ENCODE data around the gene GDPD2.

GDPD2 gene

DNA sequence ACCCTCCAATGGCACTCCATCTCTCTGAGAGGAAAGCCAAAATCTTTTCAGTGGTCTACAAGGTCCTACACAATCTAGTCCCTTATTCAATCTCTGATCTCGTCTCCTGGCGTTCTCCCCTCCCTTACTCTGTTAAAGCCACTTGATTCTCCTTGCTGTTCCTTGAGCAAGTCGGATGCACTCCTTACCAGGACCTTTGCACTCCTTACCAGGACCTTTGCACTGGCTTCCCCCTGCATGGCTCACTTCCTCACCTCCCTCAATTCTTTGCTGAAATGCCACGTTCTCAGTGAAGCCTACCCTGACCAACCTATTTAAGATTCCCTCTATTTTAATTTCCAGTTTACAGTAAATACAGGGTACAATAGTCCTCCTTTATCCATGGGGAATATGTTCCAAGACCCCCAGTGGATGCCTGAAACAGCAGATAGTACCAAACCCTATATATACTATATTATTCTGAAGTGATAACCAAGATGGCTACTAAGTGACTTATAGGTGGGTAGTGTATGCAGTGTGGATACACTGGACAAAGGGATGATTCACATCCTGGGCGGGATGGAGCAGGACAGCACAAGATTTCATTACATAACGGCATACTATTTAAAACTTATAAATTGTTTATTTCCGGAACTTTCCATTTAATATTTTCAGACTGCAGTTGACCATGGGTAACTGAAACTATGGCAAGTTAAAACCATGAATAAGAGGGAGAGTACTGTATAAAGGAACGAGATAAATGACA is 15.0 kb downstream of the GDPD2 start:
- ChIA-PET POLR2A (no interaction called here), CTCF (no interaction called here)
- Histone ChIP-seq H3K9me3 (ENCODE audit: control insufficient read depth, insufficient read depth, low read depth, low read length) (no peaks in the 10 kb centered on the region), H3K27ac (ENCODE audit: extremely low read depth, low read depth, low read length) (no peak overlapping the region), H3K4me3 (ENCODE audit: low read depth, low read length) (no peak overlapping the region), H3K4me1 (ENCODE audit: control insufficient read depth, insufficient read depth, low read length) (peaks cover 2% of the 10 kb centered on the region; the same call in 1 of the 2 replicates), H3K36me3 (ENCODE audit: control insufficient read depth in 2 of 2, insufficient read depth in 1 of 2, low read length in 2 of 2) (no peaks in the 10 kb centered on the region)
- TF ChIP-seq ZNF239 (tag by site-specific recombination; IDR thresholded peaks at IDR 0.05) (peak; percentile 83), ZNF571 (tag by site-specific recombination; IDR thresholded peaks at IDR 0.05) (no peak), ZNF23 (tag by site-specific recombination; IDR thresholded peaks at IDR 0.05; ENCODE audit: borderline replicate concordance) (no peak)

DNA sequence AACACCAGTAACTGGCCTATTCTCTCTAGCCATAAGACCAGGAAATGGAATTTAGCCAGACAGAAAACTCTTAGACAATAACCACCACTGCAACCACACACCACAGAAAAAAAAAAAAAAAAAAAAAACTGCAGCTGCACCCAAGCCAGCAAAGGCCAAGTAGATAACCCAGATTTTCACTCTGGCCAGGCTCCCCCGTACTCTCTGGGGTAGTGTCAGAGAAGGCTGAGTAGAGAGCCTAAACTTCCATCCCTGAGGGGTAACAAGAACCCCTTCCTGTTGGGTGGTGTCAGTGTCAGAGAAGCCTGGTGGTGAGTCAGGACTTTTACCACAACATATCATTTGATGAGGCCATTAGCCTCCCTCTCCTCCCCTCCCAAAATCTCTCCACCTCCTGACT is 15.9 kb downstream of the GDPD2 start:
- Histone ChIP-seq H3K4me3 (ENCODE audit: low read depth, low read length) (no peak overlapping the region), H3K4me1 (ENCODE audit: control insufficient read depth, insufficient read depth, low read length) (no peaks in the 10 kb centered on the region), H3K36me3 (ENCODE audit: control insufficient read depth in 2 of 2, insufficient read depth in 1 of 2, low read length in 2 of 2) (no peaks in the 10 kb centered on the region), H3K27ac (ENCODE audit: extremely low read depth, low read depth, low read length) (no peak overlapping the region), H3K9me3 (ENCODE audit: control insufficient read depth, insufficient read depth, low read depth, low read length) (no peaks in the 10 kb centered on the region)
- ChIA-PET POLR2A (no interaction called here), CTCF (no interaction called here)
- TF ChIP-seq ZNF366 (tag by site-specific recombination; conservative IDR thresholded peaks at IDR 0.05) (no peak), ZNF266 (tag by site-specific recombination; IDR thresholded peaks at IDR 0.05; ENCODE audit: low read depth) (no peak), ZNF324 (tag by site-specific recombination; IDR thresholded peaks at IDR 0.05) (no peak), ZNF19 (tag by site-specific recombination; IDR thresholded peaks at IDR 0.05; ENCODE audit: low read depth) (no peak), GLI4 (tag by site-specific recombination; IDR thresholded peaks at IDR 0.05) (no peak)
- TF ChIP-seq, protein P1, sequence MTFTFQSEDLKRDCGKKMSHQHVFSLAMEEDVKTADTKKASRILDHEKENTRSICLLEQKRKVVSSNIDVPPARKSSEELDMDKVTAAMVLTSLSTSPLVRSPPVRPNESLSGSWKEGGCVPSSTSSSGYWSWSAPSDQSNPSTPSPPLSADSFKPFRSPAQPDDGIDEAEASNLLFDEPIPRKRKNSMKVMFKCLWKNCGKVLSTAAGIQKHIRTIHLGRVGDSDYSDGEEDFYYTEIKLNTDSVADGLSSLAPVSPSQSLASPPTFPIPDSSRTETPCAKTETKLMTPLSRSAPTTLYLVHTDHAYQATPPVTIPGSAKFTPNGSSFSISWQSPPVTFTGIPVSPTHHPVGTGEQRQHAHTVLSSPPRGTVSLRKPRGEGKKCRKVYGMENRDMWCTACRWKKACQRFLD (tag by site-specific recombination; IDR thresholded peaks at IDR 0.05) = no peak

DNA sequence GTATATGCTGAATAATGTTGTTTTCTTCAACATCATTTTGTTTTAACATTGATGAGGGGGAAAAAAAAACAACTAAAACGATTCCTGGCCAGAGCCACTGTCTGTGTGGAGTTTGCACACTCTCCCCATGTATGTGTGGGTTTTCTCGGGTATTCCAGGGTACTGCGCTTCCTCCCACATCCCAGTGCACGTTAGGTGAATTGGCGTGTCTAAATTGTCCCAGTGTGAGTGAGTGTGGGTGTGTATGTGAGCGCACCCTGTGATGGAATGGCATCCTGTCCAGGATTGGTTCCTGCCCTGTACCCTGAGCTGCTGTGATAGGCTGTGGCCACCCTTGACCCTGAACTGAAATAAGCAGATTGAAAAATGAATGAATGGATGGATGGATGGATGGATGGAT is 19.1 kb downstream of the GDPD2 start:
- no peak overlapping the region for H3K27ac ChIP-seq (ENCODE audit: extremely low read depth, low read depth, low read length)
- TF ChIP-seq ZNF366 (tag by site-specific recombination; conservative IDR thresholded peaks at IDR 0.05) = 0 out of 2 replicates have a peak, but pooled peaks have one; percentile 34
- peak; percentile 78 for TF ChIP-seq ZFHX2 (tag by site-specific recombination; conservative IDR thresholded peaks at IDR 0.05)
- TF ChIP-seq, protein P2, sequence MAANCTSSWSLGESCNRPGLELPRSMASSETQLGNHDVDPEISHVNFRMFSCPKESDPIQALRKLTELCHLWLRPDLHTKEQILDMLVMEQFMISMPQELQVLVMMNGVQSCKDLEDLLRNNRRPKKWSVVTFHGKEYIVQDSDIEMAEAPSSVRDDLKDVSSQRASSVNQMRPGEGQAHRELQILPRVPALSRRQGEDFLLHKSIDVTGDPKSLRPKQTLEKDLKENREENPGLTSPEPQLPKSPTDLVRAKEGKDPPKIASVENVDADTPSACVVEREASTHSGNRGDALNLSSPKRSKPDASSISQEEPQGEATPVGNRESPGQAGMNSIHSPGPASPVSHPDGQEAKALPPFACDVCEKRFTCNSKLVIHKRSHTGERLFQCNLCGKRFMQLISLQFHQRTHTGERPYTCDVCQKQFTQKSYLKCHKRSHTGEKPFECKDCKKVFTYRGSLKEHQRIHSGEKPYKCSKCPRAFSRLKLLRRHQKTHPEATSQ (tag by site-specific recombination; IDR thresholded peaks at IDR 0.05) = no peak
- TF ChIP-seq ZNF596 (tag by site-specific recombination; IDR thresholded peaks at IDR 0.05) = no peak
- TF ChIP-seq, protein P3, sequence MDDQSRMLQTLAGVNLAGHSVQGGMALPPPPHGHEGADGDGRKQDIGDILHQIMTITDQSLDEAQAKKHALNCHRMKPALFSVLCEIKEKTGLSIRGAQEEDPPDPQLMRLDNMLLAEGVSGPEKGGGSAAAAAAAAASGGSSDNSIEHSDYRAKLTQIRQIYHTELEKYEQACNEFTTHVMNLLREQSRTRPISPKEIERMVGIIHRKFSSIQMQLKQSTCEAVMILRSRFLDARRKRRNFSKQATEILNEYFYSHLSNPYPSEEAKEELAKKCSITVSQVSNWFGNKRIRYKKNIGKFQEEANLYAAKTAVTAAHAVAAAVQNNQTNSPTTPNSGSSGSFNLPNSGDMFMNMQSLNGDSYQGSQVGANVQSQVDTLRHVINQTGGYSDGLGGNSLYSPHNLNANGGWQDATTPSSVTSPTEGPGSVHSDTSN (CRISPR knock-in tag; IDR thresholded peaks at IDR 0.05) = no peak
- TF ChIP-seq EGR2 (tag by site-specific recombination; IDR thresholded peaks at IDR 0.05; ENCODE audit: low read depth) = peak; percentile 75
- peak; percentile 30; the same call in 1 of the 2 replicates for TF ChIP-seq ZNF341 (tag by site-specific recombination; IDR thresholded peaks at IDR 0.05; ENCODE audit: low read depth)
- H3K4me1 ChIP-seq (ENCODE audit: control insufficient read depth, insufficient read depth, low read length) = no peaks in the 10 kb centered on the region
- H3K4me3 ChIP-seq (ENCODE audit: low read depth, low read length) = no peak overlapping the region
- ChIA-PET POLR2A (no interaction called here), CTCF (interaction anchor here (0.8 to 0.9 kb wide), 2 partner anchors 10 to 34 kb away, joined by 3 read pairs; no protein-coding TSS in a partner anchor)
- H3K9me3 ChIP-seq (ENCODE audit: control insufficient read depth, insufficient read depth, low read depth, low read length) = no peaks in the 10 kb centered on the region
- no peaks in the 10 kb centered on the region for H3K36me3 ChIP-seq (ENCODE audit: control insufficient read depth in 2 of 2, insufficient read depth in 1 of 2, low read length in 2 of 2)
